HL-60 (cell line): ENCODE results near the gene PGBD5.

Experiments
- DNase-seq, 2 experiments: peaks; one replicate each; pipeline ENCODE4 v3.0.0-alpha.2; 2010 to 2020; ENCODE audit warnings: low read depth in 1 of 2, low spot score in 1 of 2
- H3K27ac ChIP-seq: fragments of 250-450 bp; sonication (Bioruptor Pico); replicated peaks from 2 replicates; pipeline ENCODE4 v1.5.1; 2020; ENCODE audit warnings: mild to moderate bottlenecking, moderate library complexity
- H3K27me3 ChIP-seq: fragments of 250-450 bp; sonication (Bioruptor Pico); 2 replicates; pipeline ENCODE4 v1.5.1; 2021; ENCODE audit warnings: mild to moderate bottlenecking, moderate library complexity; ENCODE audit not compliant: insufficient read depth, poor library complexity, severe bottlenecking
- H3K4me3 ChIP-seq: replicated peaks from 2 replicates; pipeline ENCODE4 v1.5.1; 2011; ENCODE audit warnings: mild to moderate bottlenecking, control low read depth, low read length; ENCODE audit not compliant: insufficient read depth
- GABPA ChIP-seq: IDR thresholded peaks from 2 replicates; pipeline ENCODE4 v1.6.1; 2012; ENCODE audit warnings: low read depth
- POLR2AphosphoS5 ChIP-seq: IDR thresholded peaks from 2 replicates; pipeline ENCODE4 v1.6.1; 2012; ENCODE audit warnings: low read depth
- SPI1 ChIP-seq: IDR thresholded peaks from 2 replicates; pipeline ENCODE4 v1.6.1; 2012; ENCODE audit warnings: low read depth, mild to moderate bottlenecking, borderline replicate concordance
- TF ChIP-seq, protein P1 (sequence below): IDR thresholded peaks from 2 replicates; pipeline ENCODE4 v1.6.1; 2012; ENCODE audit warnings: low read depth; ENCODE audit not compliant: insufficient replicate concordance
- TF ChIP-seq, protein P2 (sequence below): IDR thresholded peaks from one replicate; pipeline ENCODE4 v1.5.1; 2011; ENCODE audit warnings: low read length, control low read depth, inconsistent platforms; ENCODE audit not compliant: insufficient read depth

The PGBD5 gene

DNA sequence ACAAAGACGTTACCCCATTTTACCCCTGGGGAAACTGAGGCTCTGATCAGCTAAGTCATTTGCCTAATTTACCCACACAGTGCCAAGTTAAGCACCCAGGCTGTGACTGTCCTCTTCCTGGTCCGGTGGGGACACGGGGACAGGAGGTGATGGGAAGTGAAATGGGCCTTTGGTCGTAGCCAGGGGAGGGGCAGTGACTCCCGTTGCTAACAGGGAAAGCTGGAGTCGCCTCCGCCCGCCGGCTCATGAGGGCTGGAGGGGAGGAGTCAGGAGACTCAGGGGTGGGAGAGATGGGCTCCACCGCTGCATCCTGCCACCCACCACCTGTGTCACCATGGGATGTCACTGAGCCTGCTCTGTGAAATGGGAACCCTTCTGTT is 139.3 kb downstream of the PGBD5 start:
- Histone ChIP-seq H3K4me3 (no peak overlapping the region), H3K27ac (no peak overlapping the region), H3K27me3 (no peaks in the 10 kb centered on the region)
- TF ChIP-seq, protein P1, sequence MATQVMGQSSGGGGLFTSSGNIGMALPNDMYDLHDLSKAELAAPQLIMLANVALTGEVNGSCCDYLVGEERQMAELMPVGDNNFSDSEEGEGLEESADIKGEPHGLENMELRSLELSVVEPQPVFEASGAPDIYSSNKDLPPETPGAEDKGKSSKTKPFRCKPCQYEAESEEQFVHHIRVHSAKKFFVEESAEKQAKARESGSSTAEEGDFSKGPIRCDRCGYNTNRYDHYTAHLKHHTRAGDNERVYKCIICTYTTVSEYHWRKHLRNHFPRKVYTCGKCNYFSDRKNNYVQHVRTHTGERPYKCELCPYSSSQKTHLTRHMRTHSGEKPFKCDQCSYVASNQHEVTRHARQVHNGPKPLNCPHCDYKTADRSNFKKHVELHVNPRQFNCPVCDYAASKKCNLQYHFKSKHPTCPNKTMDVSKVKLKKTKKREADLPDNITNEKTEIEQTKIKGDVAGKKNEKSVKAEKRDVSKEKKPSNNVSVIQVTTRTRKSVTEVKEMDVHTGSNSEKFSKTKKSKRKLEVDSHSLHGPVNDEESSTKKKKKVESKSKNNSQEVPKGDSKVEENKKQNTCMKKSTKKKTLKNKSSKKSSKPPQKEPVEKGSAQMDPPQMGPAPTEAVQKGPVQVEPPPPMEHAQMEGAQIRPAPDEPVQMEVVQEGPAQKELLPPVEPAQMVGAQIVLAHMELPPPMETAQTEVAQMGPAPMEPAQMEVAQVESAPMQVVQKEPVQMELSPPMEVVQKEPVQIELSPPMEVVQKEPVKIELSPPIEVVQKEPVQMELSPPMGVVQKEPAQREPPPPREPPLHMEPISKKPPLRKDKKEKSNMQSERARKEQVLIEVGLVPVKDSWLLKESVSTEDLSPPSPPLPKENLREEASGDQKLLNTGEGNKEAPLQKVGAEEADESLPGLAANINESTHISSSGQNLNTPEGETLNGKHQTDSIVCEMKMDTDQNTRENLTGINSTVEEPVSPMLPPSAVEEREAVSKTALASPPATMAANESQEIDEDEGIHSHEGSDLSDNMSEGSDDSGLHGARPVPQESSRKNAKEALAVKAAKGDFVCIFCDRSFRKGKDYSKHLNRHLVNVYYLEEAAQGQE, result no peak
- TF ChIP-seq GABPA (no peak), SPI1 (no peak), POLR2AphosphoS5 (no peak)
- TF ChIP-seq, protein P2, sequence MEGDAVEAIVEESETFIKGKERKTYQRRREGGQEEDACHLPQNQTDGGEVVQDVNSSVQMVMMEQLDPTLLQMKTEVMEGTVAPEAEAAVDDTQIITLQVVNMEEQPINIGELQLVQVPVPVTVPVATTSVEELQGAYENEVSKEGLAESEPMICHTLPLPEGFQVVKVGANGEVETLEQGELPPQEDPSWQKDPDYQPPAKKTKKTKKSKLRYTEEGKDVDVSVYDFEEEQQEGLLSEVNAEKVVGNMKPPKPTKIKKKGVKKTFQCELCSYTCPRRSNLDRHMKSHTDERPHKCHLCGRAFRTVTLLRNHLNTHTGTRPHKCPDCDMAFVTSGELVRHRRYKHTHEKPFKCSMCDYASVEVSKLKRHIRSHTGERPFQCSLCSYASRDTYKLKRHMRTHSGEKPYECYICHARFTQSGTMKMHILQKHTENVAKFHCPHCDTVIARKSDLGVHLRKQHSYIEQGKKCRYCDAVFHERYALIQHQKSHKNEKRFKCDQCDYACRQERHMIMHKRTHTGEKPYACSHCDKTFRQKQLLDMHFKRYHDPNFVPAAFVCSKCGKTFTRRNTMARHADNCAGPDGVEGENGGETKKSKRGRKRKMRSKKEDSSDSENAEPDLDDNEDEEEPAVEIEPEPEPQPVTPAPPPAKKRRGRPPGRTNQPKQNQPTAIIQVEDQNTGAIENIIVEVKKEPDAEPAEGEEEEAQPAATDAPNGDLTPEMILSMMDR, result no peak
- DNase-seq, result no peak

DNA sequence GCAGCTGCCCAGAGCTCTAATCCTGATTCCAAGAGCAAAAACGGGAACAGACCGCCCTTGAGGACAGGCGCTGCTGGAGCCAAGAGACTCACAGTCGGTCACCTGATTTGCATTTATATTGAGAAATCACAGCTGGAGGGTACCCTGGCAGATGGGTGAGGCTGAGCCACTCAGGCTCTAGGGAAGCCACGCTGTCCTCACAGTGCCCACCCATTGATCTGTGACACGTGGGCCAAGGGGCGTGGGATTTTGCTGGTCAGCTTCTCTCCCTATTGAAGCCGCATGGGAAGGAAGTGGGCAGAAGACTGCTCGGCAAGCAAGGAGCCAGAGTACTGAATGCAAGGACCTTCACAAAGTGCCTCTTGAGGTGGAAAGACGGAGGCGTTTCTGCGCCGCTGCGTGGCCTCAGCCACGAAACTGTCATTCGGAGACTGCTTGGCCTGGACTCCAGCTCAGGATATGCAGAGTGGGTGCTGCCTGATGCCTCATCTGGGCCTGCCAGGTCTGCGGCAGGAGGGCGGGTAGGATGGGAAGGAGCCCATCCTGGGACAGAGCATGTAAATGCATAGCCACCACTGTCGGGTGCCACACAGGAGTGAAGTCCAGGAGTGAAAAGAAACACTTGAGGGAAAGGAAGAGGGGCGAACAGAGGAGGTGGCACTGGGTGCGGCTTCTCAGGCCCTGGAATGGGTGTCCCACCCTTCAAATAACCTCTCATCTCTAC is 139.8 kb downstream of the PGBD5 start:
- H3K27me3 ChIP-seq, result no peaks in the 10 kb centered on the region
- H3K4me3 ChIP-seq, result no peak overlapping the region
- H3K27ac ChIP-seq, result no peak overlapping the region
- DNase-seq, result no peak
- TF ChIP-seq GABPA (no peak), POLR2AphosphoS5 (no peak), SPI1 (no peak)
- TF ChIP-seq, protein P2, result no peak
- TF ChIP-seq, protein P1, result no peak

DNA sequence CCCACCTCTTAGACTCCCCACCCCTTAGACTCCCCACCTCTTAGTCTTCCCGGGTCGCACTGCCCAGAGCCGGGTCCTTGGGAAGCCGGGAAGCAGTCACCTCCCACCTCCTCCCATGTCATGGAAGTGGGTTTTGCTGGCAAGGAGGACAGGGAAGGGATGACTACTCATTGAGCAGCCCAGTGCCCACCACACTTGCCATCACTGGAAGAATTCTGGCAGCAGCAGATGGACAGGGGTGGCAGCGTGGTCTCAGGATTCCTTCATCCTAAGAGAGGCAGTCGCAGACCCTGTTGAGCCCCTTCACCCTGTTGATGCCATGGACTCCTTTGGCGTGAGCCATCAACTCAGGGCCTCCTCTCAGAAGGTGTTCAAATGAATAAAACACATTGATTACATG is 140.8 kb downstream of the PGBD5 start:
- Histone ChIP-seq H3K27me3 (no peaks in the 10 kb centered on the region), H3K27ac (no peak overlapping the region), H3K4me3 (no peak overlapping the region)
- no peak for DNase-seq
- TF ChIP-seq, protein P2, result no peak
- TF ChIP-seq POLR2AphosphoS5 (no peak), SPI1 (no peak), GABPA (no peak)
- TF ChIP-seq, protein P1, result no peak
